ENCODE results near the gene CNIH3. TPM values are rescaled to one million over a fixed set of nuclear protein-coding genes. Genes with fewer than 3 reads are reported as not detected.

Gene CNIH3
- total and polyA plus RNA-seq, 2 donors (not counting 1 experiment from before 2014, with no cell fraction given), result 0.72 to 1.8 TPM

DNA sequence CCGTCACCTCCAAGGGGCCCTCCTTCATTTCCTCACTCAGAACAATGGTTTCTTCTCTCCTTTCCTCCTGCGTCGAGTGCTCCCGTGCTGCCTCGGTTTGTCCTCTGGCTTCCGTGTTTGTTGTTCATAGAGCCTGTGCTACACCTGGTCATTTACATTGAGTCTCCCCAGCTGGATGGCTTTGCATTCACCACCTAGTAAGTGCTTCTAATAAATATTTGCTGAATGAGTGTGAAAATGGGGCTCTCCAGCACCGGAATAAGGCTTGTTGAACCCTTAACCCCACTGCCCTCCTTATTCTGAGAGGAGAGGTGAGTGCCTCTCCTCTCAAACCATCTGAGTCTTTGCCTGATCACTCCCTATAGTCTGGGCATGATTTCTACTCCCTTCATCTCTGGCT is 104.9 kb downstream of the CNIH3 start:
- TF ChIP-seq, protein P1, sequence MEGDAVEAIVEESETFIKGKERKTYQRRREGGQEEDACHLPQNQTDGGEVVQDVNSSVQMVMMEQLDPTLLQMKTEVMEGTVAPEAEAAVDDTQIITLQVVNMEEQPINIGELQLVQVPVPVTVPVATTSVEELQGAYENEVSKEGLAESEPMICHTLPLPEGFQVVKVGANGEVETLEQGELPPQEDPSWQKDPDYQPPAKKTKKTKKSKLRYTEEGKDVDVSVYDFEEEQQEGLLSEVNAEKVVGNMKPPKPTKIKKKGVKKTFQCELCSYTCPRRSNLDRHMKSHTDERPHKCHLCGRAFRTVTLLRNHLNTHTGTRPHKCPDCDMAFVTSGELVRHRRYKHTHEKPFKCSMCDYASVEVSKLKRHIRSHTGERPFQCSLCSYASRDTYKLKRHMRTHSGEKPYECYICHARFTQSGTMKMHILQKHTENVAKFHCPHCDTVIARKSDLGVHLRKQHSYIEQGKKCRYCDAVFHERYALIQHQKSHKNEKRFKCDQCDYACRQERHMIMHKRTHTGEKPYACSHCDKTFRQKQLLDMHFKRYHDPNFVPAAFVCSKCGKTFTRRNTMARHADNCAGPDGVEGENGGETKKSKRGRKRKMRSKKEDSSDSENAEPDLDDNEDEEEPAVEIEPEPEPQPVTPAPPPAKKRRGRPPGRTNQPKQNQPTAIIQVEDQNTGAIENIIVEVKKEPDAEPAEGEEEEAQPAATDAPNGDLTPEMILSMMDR (IDR thresholded peaks at IDR 0.05), result no peak
- TF ChIP-seq EZH2 (IDR thresholded peaks at IDR 0.05; ENCODE audit: borderline replicate concordance, insufficient read depth, low read depth, low read length, poor library complexity, severe bottlenecking), result no peak
- Histone ChIP-seq H3K9me3 (ENCODE audit: control extremely low read depth in 1 of 3, control insufficient read depth in 2 of 3, insufficient read depth in 1 of 3, low read length in 2 of 3) (no peaks in the 10 kb centered on the region), H2AFZ (ENCODE audit: insufficient read depth, low read depth, low read length, poor library complexity, severe bottlenecking) (no peak overlapping the region), H3K27ac (ENCODE audit: low read length in 2 of 2) (no peak overlapping the region), H4K20me1 (ENCODE audit: control insufficient read depth, insufficient read depth, low read length, poor library complexity, severe bottlenecking) (no peaks in the 10 kb centered on the region), H3K27me3 (replicated peaks in 1 of 4; ENCODE audit: control extremely low read depth in 1 of 4, control insufficient read depth in 3 of 4, insufficient read depth in 4 of 4, low read length in 3 of 4) (no peaks in the 10 kb centered on the region), H3K4me2 (replicated peaks; ENCODE audit: low read depth, low read length, poor library complexity, severe bottlenecking) (no peak overlapping the region), H3K4me1 (ENCODE audit: control insufficient read depth in 2 of 2, insufficient read depth in 2 of 2, low read length in 2 of 2) (no peaks in the 10 kb centered on the region), H3K79me2 (ENCODE audit: control insufficient read depth, insufficient read depth, low read length) (no peaks in the 10 kb centered on the region), H3K9ac (ENCODE audit: low read length) (no peak overlapping the region), H3K4me3 (ENCODE audit: control extremely low read depth in 1 of 5, extremely low read depth in 1 of 5, insufficient read depth in 1 of 5, low read depth in 2 of 5, low read length in 4 of 5) (no peak overlapping the region), H3K36me3 (replicated peaks in 1 of 2; ENCODE audit: control extremely low read depth in 1 of 2, control insufficient read depth in 1 of 2, extremely low read depth in 1 of 2, insufficient read depth in 2 of 2, low read length in 1 of 2) (no peaks in the 10 kb centered on the region)
- Mint-ChIP-seq H3K9me3 (ENCODE audit: insufficient read depth) (no peaks in the 10 kb centered on the region), H3K4me1 (no peaks in the 10 kb centered on the region), H3K27me3 (peaks cover 11% of the 10 kb centered on the region), H3K4me3 (no peak overlapping the region), H3K27ac (no peak overlapping the region)
- DNase-seq (no peak), ATAC-seq (ENCODE audit: low read depth) (no peak)
- CTCF ChIA-PET, result no interaction called here
- intact Hi-C loops (cut with micrococcal nuclease), result no loop called here
- POLR2A ChIA-PET, result no interaction called here
- WGBS (ENCODE audit: insufficient coverage), result 95% methylated on average over 5 of the region's 7 CpGs

DNA sequence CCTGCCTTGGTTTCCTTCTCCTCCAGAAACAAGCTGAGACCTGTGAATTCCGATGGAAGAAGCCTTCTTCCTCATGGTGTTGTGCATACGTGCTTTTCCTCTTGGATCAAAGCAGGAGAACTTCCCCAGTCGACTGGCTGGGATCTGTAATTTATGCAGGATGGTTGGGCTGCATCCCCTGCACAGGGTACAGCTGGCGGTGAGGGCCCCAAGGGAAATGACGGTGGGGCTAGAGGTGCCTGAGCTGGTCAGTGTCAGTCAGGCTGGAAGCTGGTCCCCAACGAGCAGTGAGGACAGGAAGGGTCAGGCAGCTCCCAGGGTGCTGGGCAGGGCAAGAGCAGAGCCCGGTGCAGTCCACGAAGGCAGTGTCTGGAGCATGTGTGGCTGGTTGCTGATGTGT is 106.7 kb downstream of the CNIH3 start:
- Histone ChIP-seq H3K27me3 (replicated peaks in 1 of 4; ENCODE audit: control extremely low read depth in 1 of 4, control insufficient read depth in 3 of 4, insufficient read depth in 4 of 4, low read length in 3 of 4) (no peaks in the 10 kb centered on the region), H2AFZ (ENCODE audit: insufficient read depth, low read depth, low read length, poor library complexity, severe bottlenecking) (no peak overlapping the region), H3K9me3 (ENCODE audit: control extremely low read depth in 1 of 3, control insufficient read depth in 2 of 3, insufficient read depth in 1 of 3, low read length in 2 of 3) (no peaks in the 10 kb centered on the region), H3K4me3 (ENCODE audit: control extremely low read depth in 1 of 5, extremely low read depth in 1 of 5, insufficient read depth in 1 of 5, low read depth in 2 of 5, low read length in 4 of 5) (no peak overlapping the region), H3K9ac (ENCODE audit: low read length) (no peak overlapping the region), H3K4me1 (ENCODE audit: control insufficient read depth in 2 of 2, insufficient read depth in 2 of 2, low read length in 2 of 2) (no peaks in the 10 kb centered on the region), H3K79me2 (ENCODE audit: control insufficient read depth, insufficient read depth, low read length) (no peaks in the 10 kb centered on the region), H4K20me1 (ENCODE audit: control insufficient read depth, insufficient read depth, low read length, poor library complexity, severe bottlenecking) (no peaks in the 10 kb centered on the region), H3K36me3 (replicated peaks in 1 of 2; ENCODE audit: control extremely low read depth in 1 of 2, control insufficient read depth in 1 of 2, extremely low read depth in 1 of 2, insufficient read depth in 2 of 2, low read length in 1 of 2) (no peaks in the 10 kb centered on the region), H3K27ac (ENCODE audit: low read length in 2 of 2) (no peak overlapping the region), H3K4me2 (replicated peaks; ENCODE audit: low read depth, low read length, poor library complexity, severe bottlenecking) (no peak overlapping the region)
- ChIA-PET CTCF (no interaction called here), POLR2A (no interaction called here)
- Mint-ChIP-seq H3K27ac (no peak overlapping the region), H3K4me3 (no peak overlapping the region), H3K9me3 (ENCODE audit: insufficient read depth) (no peaks in the 10 kb centered on the region), H3K27me3 (peaks cover 7% of the 10 kb centered on the region), H3K4me1 (no peaks in the 10 kb centered on the region)
- no peak for ATAC-seq (ENCODE audit: low read depth)
- TF ChIP-seq EZH2 (IDR thresholded peaks at IDR 0.05; ENCODE audit: borderline replicate concordance, insufficient read depth, low read depth, low read length, poor library complexity, severe bottlenecking), result no peak
- TF ChIP-seq, protein P1 (IDR thresholded peaks at IDR 0.05), result no peak
- DNase-seq, result no peak
- WGBS (ENCODE audit: insufficient coverage), result 85% methylated on average over 8 of the region's 8 CpGs
- intact Hi-C loops (cut with micrococcal nuclease), result no loop called here

All from B cell (primary cell).